ENCODE data around the gene AKT3. TPM values are rescaled to one million over a fixed set of nuclear protein-coding genes. Genes with fewer than 3 reads are reported as not detected.

Gene AKT3
- total RNA-seq, 1 experiment from 2014 or later = 55.0 TPM

GRCh38 chr1:243849421-243850201 is 432 bp downstream of the AKT3 start:
- H3K4me3 ChIP-seq = peak overlapping the region; percentile 86
- peak; percentile 52 to 55 for DNase-seq (ENCODE audit: low read depth in 1 of 2, low spot score in 2 of 2)
- no peaks in the 10 kb centered on the region for H3K27me3 ChIP-seq (replicated peaks)
- peaks cover 20% of the 10 kb centered on the region for H3K4me1 ChIP-seq (replicated peaks)
- H3K9me3 ChIP-seq (replicated peaks) = no peaks in the 10 kb centered on the region
- peaks cover 6% of the 10 kb centered on the region for H3K36me3 ChIP-seq
- peak overlapping the region; percentile 79 for H3K27ac ChIP-seq

GRCh38 chr1:243848858-243849420 is 1.1 kb downstream of the AKT3 start:
- Histone ChIP-seq H3K27me3 (replicated peaks) (no peaks in the 10 kb centered on the region), H3K4me1 (replicated peaks) (peaks cover 23% of the 10 kb centered on the region), H3K4me3 (peak overlapping the region; percentile 86), H3K27ac (peak overlapping the region; percentile 79), H3K9me3 (replicated peaks) (no peaks in the 10 kb centered on the region), H3K36me3 (peaks cover 6% of the 10 kb centered on the region)
- DNase-seq (ENCODE audit: low read depth in 1 of 2, low spot score in 2 of 2) = peak; percentile 61 to 65

- Histone ChIP-seq H3K27ac (peak overlapping the region; percentile 79; the same call in 1 of the 2 replicates), H3K4me1 (replicated peaks) (peaks cover 27% of the 10 kb centered on the region), H3K4me3 (peak overlapping the region; percentile 86), H3K27me3 (replicated peaks) (no peaks in the 10 kb centered on the region), H3K36me3 (peaks cover 6% of the 10 kb centered on the region), H3K9me3 (replicated peaks) (no peaks in the 10 kb centered on the region)
- DNase-seq (ENCODE audit: low read depth in 1 of 2, low spot score in 2 of 2) = no peak
Measured at GRCh38 chr1:243848165-243848857, 1.7 kb downstream of the AKT3 start.

- Histone ChIP-seq H3K36me3 (peaks cover 6% of the 10 kb centered on the region), H3K9me3 (replicated peaks) (no peaks in the 10 kb centered on the region), H3K4me3 (no peak overlapping the region), H3K4me1 (replicated peaks) (peaks cover 39% of the 10 kb centered on the region), H3K27ac (no peak overlapping the region), H3K27me3 (replicated peaks) (no peaks in the 10 kb centered on the region)
- no peak for DNase-seq (ENCODE audit: low read depth in 1 of 2, low spot score in 2 of 2)
Measured at GRCh38 chr1:243846761-243847160, 3.3 kb downstream of the AKT3 start.

- Histone ChIP-seq H3K27ac (no peak overlapping the region), H3K4me1 (replicated peaks) (peaks cover 39% of the 10 kb centered on the region), H3K27me3 (replicated peaks) (no peaks in the 10 kb centered on the region), H3K9me3 (replicated peaks) (no peaks in the 10 kb centered on the region), H3K4me3 (no peak overlapping the region), H3K36me3 (peaks cover 5% of the 10 kb centered on the region)
- no peak for DNase-seq (ENCODE audit: low read depth in 1 of 2, low spot score in 2 of 2)
Measured at GRCh38 chr1:243845888-243846287, 4.2 kb downstream of the AKT3 start.

GRCh38 chr1:243844186-243844585 is 5.9 kb downstream of the AKT3 start:
- peak overlapping the region; percentile 93 for H3K27ac ChIP-seq
- H3K4me3 ChIP-seq = no peak overlapping the region
- no peaks in the 10 kb centered on the region for H3K36me3 ChIP-seq
- H3K27me3 ChIP-seq (replicated peaks) = no peaks in the 10 kb centered on the region
- no peaks in the 10 kb centered on the region for H3K9me3 ChIP-seq (replicated peaks)
- peaks cover 38% of the 10 kb centered on the region for H3K4me1 ChIP-seq (replicated peaks)
- DNase-seq (ENCODE audit: low read depth in 1 of 2, low spot score in 2 of 2) = peak in 1 of 2 experiments; percentile 21

GRCh38 chr1:243842978-243843511 is 7.0 kb downstream of the AKT3 start:
- Histone ChIP-seq H3K27ac (peak overlapping the region; percentile 93), H3K4me3 (peak overlapping the region; percentile 27), H3K36me3 (no peaks in the 10 kb centered on the region)

GRCh38 chr1:243842161-243842560 is 7.9 kb downstream of the AKT3 start:
- H3K4me3 ChIP-seq = peak overlapping the region; percentile 27
- no peaks in the 10 kb centered on the region for H3K9me3 ChIP-seq (replicated peaks)
- no peaks in the 10 kb centered on the region for H3K27me3 ChIP-seq (replicated peaks)
- peak in 1 of 2 experiments; percentile 14 for DNase-seq (ENCODE audit: low read depth in 1 of 2, low spot score in 2 of 2)
- H3K4me1 ChIP-seq (replicated peaks) = peaks cover 30% of the 10 kb centered on the region
- H3K27ac ChIP-seq = peak overlapping the region; percentile 93
- no peaks in the 10 kb centered on the region for H3K36me3 ChIP-seq

More at GRCh38 chr1:243842978-243843511, 7.0 kb downstream of the AKT3 start:
- Histone ChIP-seq H3K27me3 (replicated peaks) (no peaks in the 10 kb centered on the region), H3K4me1 (replicated peaks) (peaks cover 30% of the 10 kb centered on the region), H3K9me3 (replicated peaks) (no peaks in the 10 kb centered on the region)
- DNase-seq (ENCODE audit: low read depth in 1 of 2, low spot score in 2 of 2) = peak; percentile 70 to 91

- DNase-seq (ENCODE audit: low read depth in 1 of 2, low spot score in 2 of 2) = peak in 1 of 2 experiments; percentile 43
- Histone ChIP-seq H3K27ac (peak overlapping the region; percentile 93), H3K27me3 (replicated peaks) (no peaks in the 10 kb centered on the region), H3K4me1 (replicated peaks) (peaks cover 30% of the 10 kb centered on the region), H3K9me3 (replicated peaks) (no peaks in the 10 kb centered on the region), H3K36me3 (no peaks in the 10 kb centered on the region), H3K4me3 (no peak overlapping the region)
Measured at GRCh38 chr1:243841507-243841906, 8.5 kb downstream of the AKT3 start.

GRCh38 chr1:243837907-243838535 is 12.0 kb downstream of the AKT3 start:
- Histone ChIP-seq H3K4me3 (no peak overlapping the region), H3K27me3 (replicated peaks) (no peaks in the 10 kb centered on the region), H3K27ac (no peak overlapping the region), H3K36me3 (peaks cover 7% of the 10 kb centered on the region; the same call in 1 of the 2 replicates), H3K4me1 (replicated peaks) (peaks cover 22% of the 10 kb centered on the region), H3K9me3 (replicated peaks) (no peaks in the 10 kb centered on the region)
- DNase-seq (ENCODE audit: low read depth in 1 of 2, low spot score in 2 of 2) = no peak

GRCh38 chr1:243834130-243834529 is 15.9 kb downstream of the AKT3 start:
- H3K4me3 ChIP-seq = no peak overlapping the region
- DNase-seq (ENCODE audit: low read depth in 1 of 2, low spot score in 2 of 2) = no peak
- peaks cover 7% of the 10 kb centered on the region; the same call in 1 of the 2 replicates for H3K36me3 ChIP-seq
- no peaks in the 10 kb centered on the region for H3K4me1 ChIP-seq (replicated peaks)
- H3K27ac ChIP-seq = no peak overlapping the region
- H3K9me3 ChIP-seq (replicated peaks) = no peaks in the 10 kb centered on the region
- no peaks in the 10 kb centered on the region for H3K27me3 ChIP-seq (replicated peaks)

- Histone ChIP-seq H3K9me3 (replicated peaks) (no peaks in the 10 kb centered on the region), H3K27ac (no peak overlapping the region), H3K4me3 (no peak overlapping the region)
Measured at GRCh38 chr1:243831463-243831862, 18.6 kb downstream of the AKT3 start.

GRCh38 chr1:243827206-243827605 is 22.8 kb downstream of the AKT3 start:
- no peaks in the 10 kb centered on the region for H3K9me3 ChIP-seq (replicated peaks)
- no peak overlapping the region for H3K27ac ChIP-seq
- H3K36me3 ChIP-seq = peaks cover 15% of the 10 kb centered on the region
- DNase-seq (ENCODE audit: low read depth in 1 of 2, low spot score in 2 of 2) = no peak
- no peaks in the 10 kb centered on the region for H3K4me1 ChIP-seq (replicated peaks)
- no peak overlapping the region for H3K4me3 ChIP-seq
- no peaks in the 10 kb centered on the region for H3K27me3 ChIP-seq (replicated peaks)

More at GRCh38 chr1:243831463-243831862, 18.6 kb downstream of the AKT3 start:
- Histone ChIP-seq H3K27me3 (replicated peaks) (no peaks in the 10 kb centered on the region), H3K4me1 (replicated peaks) (no peaks in the 10 kb centered on the region), H3K36me3 (peaks cover 14% of the 10 kb centered on the region)
- DNase-seq (ENCODE audit: low read depth in 1 of 2, low spot score in 2 of 2) = no peak
